ENCODE results near the gene SPATA31D4.

SPATA31D4 gene

DNA sequence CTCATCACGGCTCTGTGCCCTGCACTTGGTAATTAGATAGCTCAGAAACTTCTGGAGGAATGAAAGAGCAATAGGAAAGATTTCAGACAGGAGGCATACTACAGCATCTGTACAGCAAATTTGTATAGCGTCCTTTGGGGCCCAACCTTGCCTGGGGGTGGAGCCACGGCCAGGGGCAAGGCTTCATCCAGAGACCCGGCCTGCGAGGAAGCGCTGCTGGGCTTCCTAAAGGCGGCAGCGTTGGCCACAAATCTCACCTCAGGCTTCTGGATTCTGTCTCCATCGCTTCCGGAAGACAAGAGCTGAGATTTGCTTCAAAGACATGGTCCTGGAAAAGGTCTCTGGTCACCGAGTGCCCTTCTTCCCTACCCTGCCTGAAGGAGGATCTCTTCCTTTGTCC, 48.1 kb downstream of the SPATA31D4 start:
- Histone ChIP-seq H2AFZ (ENCODE audit: low read depth, low read length) (no peak overlapping the region), H3K4me1 (ENCODE audit: low read length) (peaks cover 15% of the 10 kb centered on the region)

DNA sequence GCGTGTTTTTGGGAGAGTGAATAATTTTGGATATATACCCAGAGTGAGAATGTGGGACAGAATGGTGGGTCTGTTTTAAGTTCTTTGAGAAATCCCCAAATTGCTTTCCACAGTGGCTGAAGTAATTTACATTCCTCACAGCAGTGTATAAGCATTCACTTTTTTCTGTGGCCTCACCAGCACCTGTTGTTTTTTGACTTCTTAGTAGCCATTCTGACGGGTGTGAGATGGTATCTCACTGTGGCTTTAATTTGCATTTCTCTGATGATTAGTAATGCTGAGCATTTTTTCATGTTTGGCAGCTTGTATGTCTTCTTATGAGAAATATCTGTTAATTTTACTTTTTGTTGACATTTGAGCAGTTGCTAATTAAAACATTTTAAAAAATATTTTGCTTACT, 51.0 kb downstream of the SPATA31D4 start:
- no peak for TF ChIP-seq EZH2phosphoT487 (IDR thresholded peaks at IDR 0.05; ENCODE audit: low read depth)
- TF ChIP-seq, protein P1, sequence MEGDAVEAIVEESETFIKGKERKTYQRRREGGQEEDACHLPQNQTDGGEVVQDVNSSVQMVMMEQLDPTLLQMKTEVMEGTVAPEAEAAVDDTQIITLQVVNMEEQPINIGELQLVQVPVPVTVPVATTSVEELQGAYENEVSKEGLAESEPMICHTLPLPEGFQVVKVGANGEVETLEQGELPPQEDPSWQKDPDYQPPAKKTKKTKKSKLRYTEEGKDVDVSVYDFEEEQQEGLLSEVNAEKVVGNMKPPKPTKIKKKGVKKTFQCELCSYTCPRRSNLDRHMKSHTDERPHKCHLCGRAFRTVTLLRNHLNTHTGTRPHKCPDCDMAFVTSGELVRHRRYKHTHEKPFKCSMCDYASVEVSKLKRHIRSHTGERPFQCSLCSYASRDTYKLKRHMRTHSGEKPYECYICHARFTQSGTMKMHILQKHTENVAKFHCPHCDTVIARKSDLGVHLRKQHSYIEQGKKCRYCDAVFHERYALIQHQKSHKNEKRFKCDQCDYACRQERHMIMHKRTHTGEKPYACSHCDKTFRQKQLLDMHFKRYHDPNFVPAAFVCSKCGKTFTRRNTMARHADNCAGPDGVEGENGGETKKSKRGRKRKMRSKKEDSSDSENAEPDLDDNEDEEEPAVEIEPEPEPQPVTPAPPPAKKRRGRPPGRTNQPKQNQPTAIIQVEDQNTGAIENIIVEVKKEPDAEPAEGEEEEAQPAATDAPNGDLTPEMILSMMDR (IDR thresholded peaks at IDR 0.05; ENCODE audit: low read depth, low read length), result no peak

More for the DNA sequence above, 48.1 kb downstream of the SPATA31D4 start:
- H3K4me2 ChIP-seq (ENCODE audit: low read length), result no peak overlapping the region
- no peak overlapping the region for H3K9ac ChIP-seq (ENCODE audit: low read length)
- no peaks in the 10 kb centered on the region for H3K79me2 ChIP-seq (ENCODE audit: low read length)
- H3K4me3 ChIP-seq (ENCODE audit: low read length), result no peak overlapping the region
- no peaks in the 10 kb centered on the region for H3K36me3 ChIP-seq (replicated peaks; ENCODE audit: low read depth, low read length)
- no peaks in the 10 kb centered on the region for H3K27me3 ChIP-seq (ENCODE audit: low read depth, low read length)
- H3K27ac ChIP-seq (ENCODE audit: low read length), result no peak overlapping the region
- no peaks in the 10 kb centered on the region for H4K20me1 ChIP-seq (ENCODE audit: insufficient read depth, low read length)
- no peaks in the 10 kb centered on the region for H3K9me3 ChIP-seq (ENCODE audit: insufficient read depth, low read length)
- no peak for TF ChIP-seq EZH2phosphoT487 (IDR thresholded peaks at IDR 0.05; ENCODE audit: low read depth)
- TF ChIP-seq, protein P1 (IDR thresholded peaks at IDR 0.05; ENCODE audit: low read depth, low read length), result no peak

DNA sequence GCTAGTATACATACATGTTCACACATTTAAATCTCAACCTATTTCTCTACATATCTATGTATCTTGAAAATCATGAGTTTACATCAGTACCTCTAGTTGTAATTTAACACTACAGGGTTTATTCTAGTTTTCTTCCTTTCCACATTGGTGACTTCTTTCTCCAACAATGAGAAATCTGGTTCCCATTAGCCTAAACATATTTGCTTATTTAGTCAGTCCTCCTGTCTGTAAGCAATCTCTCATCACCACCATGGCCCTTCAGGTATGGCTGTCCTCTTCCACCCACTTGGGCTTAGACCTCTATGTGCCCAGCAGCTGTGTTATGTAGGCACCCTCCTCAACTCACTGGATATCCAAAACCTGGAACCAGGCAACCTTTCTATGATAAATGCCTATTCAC, 52.3 kb downstream of the SPATA31D4 start:
- no peaks in the 10 kb centered on the region for H3K36me3 ChIP-seq (replicated peaks; ENCODE audit: low read depth, low read length)
- no peak overlapping the region for H3K27ac ChIP-seq (ENCODE audit: low read length)
- H3K27me3 ChIP-seq (ENCODE audit: low read depth, low read length), result no peaks in the 10 kb centered on the region
- H3K4me1 ChIP-seq (ENCODE audit: low read length), result peaks cover 21% of the 10 kb centered on the region
- no peak for TF ChIP-seq EZH2phosphoT487 (IDR thresholded peaks at IDR 0.05; ENCODE audit: low read depth)
- TF ChIP-seq, protein P1 (IDR thresholded peaks at IDR 0.05; ENCODE audit: low read depth, low read length), result no peak
- H3K4me3 ChIP-seq (ENCODE audit: low read length), result no peak overlapping the region
- no peaks in the 10 kb centered on the region for H3K79me2 ChIP-seq (ENCODE audit: low read length)
- no peaks in the 10 kb centered on the region for H3K9me3 ChIP-seq (ENCODE audit: insufficient read depth, low read length)
- H4K20me1 ChIP-seq (ENCODE audit: insufficient read depth, low read length), result no peaks in the 10 kb centered on the region
- H3K9ac ChIP-seq (ENCODE audit: low read length), result no peak overlapping the region
- H3K4me2 ChIP-seq (ENCODE audit: low read length), result no peak overlapping the region
- no peak overlapping the region for H2AFZ ChIP-seq (ENCODE audit: low read depth, low read length)

More for the DNA sequence above, 51.0 kb downstream of the SPATA31D4 start:
- H3K4me3 ChIP-seq (ENCODE audit: low read length), result peak overlapping the region; percentile 13; the same call in 1 of the 2 replicates
- no peaks in the 10 kb centered on the region for H4K20me1 ChIP-seq (ENCODE audit: insufficient read depth, low read length)
- H3K27me3 ChIP-seq (ENCODE audit: low read depth, low read length), result no peaks in the 10 kb centered on the region
- H3K36me3 ChIP-seq (replicated peaks; ENCODE audit: low read depth, low read length), result no peaks in the 10 kb centered on the region
- no peaks in the 10 kb centered on the region for H3K9me3 ChIP-seq (ENCODE audit: insufficient read depth, low read length)
- peak overlapping the region; percentile 52 for H3K4me2 ChIP-seq (ENCODE audit: low read length)
- peaks cover 21% of the 10 kb centered on the region for H3K4me1 ChIP-seq (ENCODE audit: low read length)
- no peaks in the 10 kb centered on the region for H3K79me2 ChIP-seq (ENCODE audit: low read length)
- no peak overlapping the region for H3K9ac ChIP-seq (ENCODE audit: low read length)
- H3K27ac ChIP-seq (ENCODE audit: low read length), result no peak overlapping the region
- no peak overlapping the region for H2AFZ ChIP-seq (ENCODE audit: low read depth, low read length)

DNA sequence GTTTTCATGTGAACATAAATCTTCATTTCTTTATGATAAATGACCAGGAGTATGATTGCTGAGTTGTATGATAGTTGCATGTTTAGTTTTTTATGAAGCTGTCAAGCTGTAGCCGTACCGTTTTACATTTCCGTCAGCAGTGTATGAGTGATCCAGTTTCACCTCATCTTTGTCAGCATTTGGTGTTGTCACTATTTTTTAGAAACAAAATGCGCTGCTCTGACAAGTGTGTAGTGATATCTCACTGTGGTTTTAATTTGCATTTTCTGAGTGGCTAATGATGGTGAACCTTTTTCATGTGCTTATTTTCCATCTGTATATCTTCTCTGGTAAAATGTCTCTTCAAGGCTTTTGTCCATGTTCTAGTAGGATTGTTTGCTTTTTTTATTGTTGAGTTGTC, 53.7 kb downstream of the SPATA31D4 start:
- H3K79me2 ChIP-seq (ENCODE audit: low read length), result no peaks in the 10 kb centered on the region
- no peak overlapping the region for H3K4me3 ChIP-seq (ENCODE audit: low read length)
- no peak overlapping the region for H3K4me2 ChIP-seq (ENCODE audit: low read length)
- no peaks in the 10 kb centered on the region for H3K9me3 ChIP-seq (ENCODE audit: insufficient read depth, low read length)
- H3K36me3 ChIP-seq (replicated peaks; ENCODE audit: low read depth, low read length), result no peaks in the 10 kb centered on the region
- peaks cover 21% of the 10 kb centered on the region for H3K4me1 ChIP-seq (ENCODE audit: low read length)
- no peak overlapping the region for H3K27ac ChIP-seq (ENCODE audit: low read length)
- H2AFZ ChIP-seq (ENCODE audit: low read depth, low read length), result no peak overlapping the region
- H3K27me3 ChIP-seq (ENCODE audit: low read depth, low read length), result no peaks in the 10 kb centered on the region
- no peaks in the 10 kb centered on the region for H4K20me1 ChIP-seq (ENCODE audit: insufficient read depth, low read length)
- TF ChIP-seq, protein P1 (IDR thresholded peaks at IDR 0.05; ENCODE audit: low read depth, low read length), result no peak
- no peak for TF ChIP-seq EZH2phosphoT487 (IDR thresholded peaks at IDR 0.05; ENCODE audit: low read depth)
- H3K9ac ChIP-seq (ENCODE audit: low read length), result no peak overlapping the region
